HG03159 (cell line): ENCODE measurements around the gene NBPF12.
"Not testable (repeated sequence)": the region's sequence is repeated elsewhere in the genome, so short reads cannot be mapped to it uniquely, and the experiment has no call there.

Experiments used
- ATAC-seq: cut with Tn5 transposase; IDR thresholded peaks from one replicate; pipeline ENCODE4 v1.9.1; 2021; ENCODE audit warnings: mild to moderate bottlenecking, moderate library complexity; ENCODE audit not compliant: unreplicated experiment

Gene NBPF12

GRCh38 chr1:146985855-146986254, 47.7 kb downstream of the NBPF12 start:
- not testable (repeated sequence) for ATAC-seq

GRCh38 chr1:146986450-146986849, 48.3 kb downstream of the NBPF12 start:
- not testable (repeated sequence) for ATAC-seq

- not testable (repeated sequence) for ATAC-seq
These were observed 49.4 kb downstream of the NBPF12 start for GRCh38 chr1:146987502-146987901.

- ATAC-seq, result not testable (repeated sequence)
These were observed 51.3 kb downstream of the NBPF12 start for GRCh38 chr1:146989455-146989854.

- ATAC-seq, result not testable (repeated sequence)
These were observed 70.4 kb downstream of the NBPF12 start for GRCh38 chr1:147008495-147008894.

GRCh38 chr1:147026975-147027374, 88.9 kb downstream of the NBPF12 start:
- not testable (repeated sequence) for ATAC-seq

GRCh38 chr1:147030066-147030653, 92.0 kb downstream of the NBPF12 start:
- not testable (repeated sequence) for ATAC-seq

GRCh38 chr1:147039916-147040315, 101.8 kb downstream of the NBPF12 start:
- no peak for ATAC-seq

- not testable (repeated sequence) for ATAC-seq
These were observed 104.8 kb downstream of the NBPF12 start for GRCh38 chr1:147042891-147043290.

GRCh38 chr1:147044511-147044910, 106.4 kb downstream of the NBPF12 start:
- not testable (repeated sequence) for ATAC-seq
